GM18507 (cell line): Measurements from ENCODE around the gene RPL11.
A peak's percentile ranks its signal among the peaks of the same experiment; 100 is the strongest.
"Not testable (repeated sequence)": the region's sequence is repeated elsewhere in the genome, so short reads cannot be mapped to it uniquely, and the experiment has no call there.

Source experiments
- DNase-seq: peaks from one replicate; pipeline ENCODE4 v3.0.0; 2011; ENCODE audit warnings: low read depth; ENCODE audit not compliant: insufficient read length; ENCODE audit errors: extremely low spot score
- FAIRE-seq: peaks from 2 replicates; lab custom pipeline; 2011; peaks lifted over from hg19 to GRCh38; lab: Jason Lieb, UNC

Gene RPL11

DNA sequence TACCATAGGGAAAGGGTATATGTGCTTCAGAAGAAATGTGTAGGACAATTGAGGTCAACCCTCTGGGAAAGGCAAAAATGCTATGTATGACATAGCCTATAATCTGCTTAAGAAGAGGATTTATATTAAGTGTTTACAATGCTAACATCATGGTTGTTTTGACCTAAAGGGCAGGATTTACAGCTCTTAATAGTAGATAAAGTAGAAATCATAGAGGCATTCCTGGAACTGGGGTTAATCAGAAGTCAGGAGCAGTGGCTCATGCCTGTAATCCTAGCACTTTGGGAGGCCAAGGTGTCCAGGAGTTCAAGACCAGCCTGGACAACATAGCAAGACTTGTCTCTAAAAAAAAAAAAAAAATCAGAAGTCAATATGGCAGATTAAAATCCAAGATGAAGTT, 8.7 kb upstream of the RPL11 start:
- no peak for DNase-seq
- FAIRE-seq = no peak

DNA sequence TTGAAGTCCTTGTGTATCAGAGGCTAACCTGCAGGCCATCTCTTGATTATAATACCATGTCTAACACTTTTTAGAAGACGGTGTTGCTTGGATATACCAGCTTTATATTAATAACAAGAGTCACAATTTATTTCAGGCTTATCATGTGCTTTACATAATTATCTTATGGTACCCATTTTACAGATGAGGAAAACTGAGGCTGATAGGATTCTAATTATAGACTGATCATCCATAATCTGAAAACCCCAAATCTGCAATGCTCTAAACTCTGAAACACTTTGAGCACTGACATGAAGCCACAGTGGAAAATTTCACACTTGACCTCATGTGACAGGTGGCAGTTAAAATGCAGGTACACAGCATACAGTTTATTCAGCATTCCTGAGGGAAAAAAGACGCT, 7.2 kb upstream of the RPL11 start:
- no peak for DNase-seq
- FAIRE-seq = no peak

DNA sequence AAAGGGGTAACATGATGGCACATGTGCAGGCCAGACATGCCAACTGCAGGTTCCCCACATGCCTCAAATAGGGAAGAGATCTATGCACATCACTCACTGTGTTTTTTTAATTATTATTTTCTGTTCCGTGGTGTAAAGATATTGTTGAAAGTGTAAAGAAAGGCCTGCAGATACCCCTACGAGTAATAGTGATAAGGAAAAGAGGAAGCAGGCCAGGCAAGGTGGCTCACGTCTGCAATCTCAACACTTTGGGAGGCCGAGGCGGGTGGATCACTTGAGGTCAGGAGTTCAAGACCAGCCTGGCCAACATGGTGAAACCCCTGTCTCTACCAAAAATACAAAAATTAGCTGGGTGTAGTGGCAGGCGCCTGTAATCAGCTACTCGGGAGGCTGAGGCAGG, 6.4 kb upstream of the RPL11 start:
- FAIRE-seq, DNase-seq: not testable (repeated sequence)

DNA sequence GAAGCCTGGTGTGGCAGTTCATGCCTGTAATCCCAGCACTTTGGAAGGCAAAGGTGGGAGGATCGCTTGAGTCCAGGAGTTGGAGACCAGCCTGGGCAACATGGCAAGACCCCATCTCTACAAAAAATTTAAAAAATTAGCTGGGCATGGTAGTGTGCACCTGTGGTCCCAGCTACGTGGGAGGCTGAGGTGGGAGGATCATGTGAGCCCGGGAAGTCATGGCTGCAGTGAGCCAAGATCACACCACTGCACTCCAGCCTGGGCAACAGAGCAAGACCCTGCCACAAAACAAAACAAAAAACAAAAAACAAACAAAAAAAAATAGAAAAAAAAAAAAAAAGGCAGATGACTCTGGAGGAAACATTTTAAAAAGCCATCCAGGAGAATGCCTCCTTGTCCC, 3.9 kb upstream of the RPL11 start:
- DNase-seq, FAIRE-seq: not testable (repeated sequence)

DNA sequence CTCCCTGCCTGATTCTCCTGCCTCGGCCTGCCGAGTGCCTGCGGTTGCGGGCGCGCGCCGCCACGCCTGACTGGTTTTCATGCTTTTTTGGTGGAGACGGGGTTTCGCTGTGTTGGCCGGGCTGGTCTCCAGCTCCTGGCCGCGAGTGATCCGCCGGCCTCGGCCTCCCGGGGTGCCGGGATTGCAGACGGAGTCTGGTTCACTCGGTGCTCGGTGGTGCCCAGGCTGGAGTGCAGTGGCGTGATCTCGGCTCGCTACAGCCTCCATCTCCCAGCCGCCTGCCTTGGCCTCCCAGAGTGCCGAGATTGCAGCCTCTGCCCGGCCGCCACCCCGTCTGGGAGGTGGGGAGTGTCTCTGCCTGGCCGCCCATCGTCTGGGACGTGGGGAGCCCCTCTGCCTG, 3.3 kb upstream of the RPL11 start:
- FAIRE-seq, DNase-seq: not testable (repeated sequence)

DNA sequence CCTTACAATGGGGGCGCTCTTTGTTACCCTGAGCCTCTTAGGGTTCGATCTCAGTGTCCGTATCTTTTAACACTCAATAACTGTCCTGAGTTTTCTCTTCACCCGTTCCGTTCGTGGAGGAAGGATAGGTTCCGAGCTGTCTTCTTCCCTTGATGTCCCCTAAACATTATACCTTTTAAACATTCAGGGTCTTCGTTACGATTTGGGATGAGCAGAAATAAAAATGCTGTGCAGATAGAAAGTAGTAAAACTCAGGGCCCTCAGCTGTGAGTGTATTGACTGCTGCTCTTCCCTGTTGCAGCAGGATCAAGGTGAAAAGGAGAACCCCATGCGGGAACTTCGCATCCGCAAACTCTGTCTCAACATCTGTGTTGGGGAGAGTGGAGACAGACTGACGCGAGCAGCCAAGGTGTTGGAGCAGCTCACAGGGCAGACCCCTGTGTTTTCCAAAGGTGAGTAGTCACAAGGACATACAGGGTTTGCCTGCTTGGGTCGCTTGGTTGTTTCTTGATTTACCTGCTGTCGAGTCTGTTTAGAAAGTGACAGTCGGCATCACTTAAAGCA, 784 bp downstream of the RPL11 start:
- FAIRE-seq = no peak
- DNase-seq = no peak

DNA sequence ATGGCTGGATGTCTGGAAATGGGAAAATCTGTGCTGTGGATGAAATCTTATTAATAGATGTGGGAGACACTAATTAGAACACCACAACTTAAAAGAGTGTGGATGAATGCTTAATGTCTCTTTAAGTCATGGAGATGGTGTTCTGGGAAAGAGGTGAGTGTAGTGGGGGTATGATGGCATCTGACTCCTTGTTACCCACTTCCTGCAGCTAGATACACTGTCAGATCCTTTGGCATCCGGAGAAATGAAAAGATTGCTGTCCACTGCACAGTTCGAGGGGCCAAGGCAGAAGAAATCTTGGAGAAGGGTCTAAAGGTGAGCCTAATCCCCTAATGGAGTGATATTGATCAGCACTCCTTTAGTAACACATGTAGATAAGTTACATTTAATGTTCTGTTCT, 2.0 kb downstream of the RPL11 start:
- FAIRE-seq = no peak
- DNase-seq = no peak

DNA sequence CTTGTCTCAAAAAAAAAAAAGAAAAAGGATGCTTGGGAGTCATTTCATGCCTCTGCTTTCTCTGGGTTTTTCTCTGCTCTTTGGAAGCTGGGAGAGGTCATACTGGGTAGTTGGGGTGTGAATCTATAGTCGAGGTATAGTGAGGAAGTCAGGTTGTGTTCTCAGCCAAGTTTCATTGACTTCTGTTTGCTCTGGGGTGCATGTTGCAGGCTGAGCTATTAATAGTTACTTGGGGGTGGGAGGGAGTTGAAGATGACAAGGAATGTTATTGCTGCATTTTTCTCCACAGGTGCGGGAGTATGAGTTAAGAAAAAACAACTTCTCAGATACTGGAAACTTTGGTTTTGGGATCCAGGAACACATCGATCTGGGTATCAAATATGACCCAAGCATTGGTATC, 2.8 kb downstream of the RPL11 start:
- DNase-seq (no peak), FAIRE-seq (no peak)

DNA sequence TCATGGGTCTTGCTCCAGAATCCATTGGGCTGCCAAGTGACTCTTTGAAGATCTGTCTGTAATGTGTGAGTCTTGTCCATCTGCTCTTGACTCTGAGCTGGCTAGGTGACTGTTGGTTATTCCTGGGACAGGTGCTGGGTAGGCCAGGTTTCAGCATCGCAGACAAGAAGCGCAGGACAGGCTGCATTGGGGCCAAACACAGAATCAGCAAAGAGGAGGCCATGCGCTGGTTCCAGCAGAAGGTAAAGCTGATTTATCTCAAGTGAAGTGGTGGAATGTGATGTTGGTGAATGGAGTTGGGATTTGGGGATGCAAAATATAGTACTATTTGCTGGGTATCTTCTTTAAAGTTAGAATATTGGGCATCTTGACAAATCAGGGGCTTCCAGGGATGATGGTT, 4.1 kb downstream of the RPL11 start:
- no peak for DNase-seq
- no peak for FAIRE-seq

DNA sequence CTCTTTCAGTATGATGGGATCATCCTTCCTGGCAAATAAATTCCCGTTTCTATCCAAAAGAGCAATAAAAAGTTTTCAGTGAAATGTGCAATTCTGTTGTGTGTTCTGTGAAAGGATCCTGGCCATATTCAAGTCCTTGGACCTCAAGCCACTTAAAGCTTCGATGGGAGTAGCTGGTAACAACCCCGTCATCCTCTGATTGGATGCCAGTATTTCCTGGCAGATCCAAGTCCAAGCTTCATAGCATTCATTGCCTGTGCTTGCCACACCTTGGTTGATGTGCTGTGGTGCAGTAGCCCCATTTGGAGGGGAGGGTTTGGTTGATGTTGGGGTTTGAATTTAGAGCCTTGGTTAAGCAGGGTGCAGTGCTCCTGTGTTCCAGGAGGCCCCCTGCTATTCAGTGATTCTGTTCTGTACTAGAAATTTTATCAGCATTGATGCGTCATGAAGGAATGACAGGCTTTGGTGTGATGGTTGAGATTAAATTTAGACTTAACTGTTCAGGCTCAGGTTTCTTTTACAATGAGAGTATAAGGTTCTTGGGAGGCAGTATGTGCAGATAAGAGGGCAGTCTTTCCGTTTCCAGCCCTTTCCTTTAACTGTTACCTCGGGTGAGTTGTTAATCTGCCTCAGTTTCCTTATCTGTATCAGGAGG, 4.9 kb downstream of the RPL11 start:
- FAIRE-seq = no peak

DNA sequence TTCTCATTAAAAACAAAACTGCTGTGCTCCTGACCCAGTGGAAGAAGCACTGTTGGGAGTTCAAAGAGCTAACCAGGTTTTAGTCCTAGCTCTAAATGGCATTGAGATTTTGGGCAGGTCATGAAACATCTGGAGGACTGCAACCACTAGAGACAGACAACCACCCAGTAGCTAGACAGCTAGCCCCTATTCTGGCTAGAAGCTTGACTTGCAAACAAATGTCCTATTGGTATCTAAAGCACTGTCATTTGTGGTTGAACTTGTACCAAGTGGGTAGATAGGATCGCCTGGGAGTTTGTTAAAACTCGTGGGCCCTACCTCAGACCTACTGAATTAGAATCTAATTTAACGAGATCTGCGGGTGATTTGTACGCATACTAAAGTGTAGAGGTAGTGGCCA, 6.9 kb downstream of the RPL11 start:
- FAIRE-seq = no peak
- no peak for DNase-seq

More for the DNA sequence above, 4.9 kb downstream of the RPL11 start:
- DNase-seq = no peak

DNA sequence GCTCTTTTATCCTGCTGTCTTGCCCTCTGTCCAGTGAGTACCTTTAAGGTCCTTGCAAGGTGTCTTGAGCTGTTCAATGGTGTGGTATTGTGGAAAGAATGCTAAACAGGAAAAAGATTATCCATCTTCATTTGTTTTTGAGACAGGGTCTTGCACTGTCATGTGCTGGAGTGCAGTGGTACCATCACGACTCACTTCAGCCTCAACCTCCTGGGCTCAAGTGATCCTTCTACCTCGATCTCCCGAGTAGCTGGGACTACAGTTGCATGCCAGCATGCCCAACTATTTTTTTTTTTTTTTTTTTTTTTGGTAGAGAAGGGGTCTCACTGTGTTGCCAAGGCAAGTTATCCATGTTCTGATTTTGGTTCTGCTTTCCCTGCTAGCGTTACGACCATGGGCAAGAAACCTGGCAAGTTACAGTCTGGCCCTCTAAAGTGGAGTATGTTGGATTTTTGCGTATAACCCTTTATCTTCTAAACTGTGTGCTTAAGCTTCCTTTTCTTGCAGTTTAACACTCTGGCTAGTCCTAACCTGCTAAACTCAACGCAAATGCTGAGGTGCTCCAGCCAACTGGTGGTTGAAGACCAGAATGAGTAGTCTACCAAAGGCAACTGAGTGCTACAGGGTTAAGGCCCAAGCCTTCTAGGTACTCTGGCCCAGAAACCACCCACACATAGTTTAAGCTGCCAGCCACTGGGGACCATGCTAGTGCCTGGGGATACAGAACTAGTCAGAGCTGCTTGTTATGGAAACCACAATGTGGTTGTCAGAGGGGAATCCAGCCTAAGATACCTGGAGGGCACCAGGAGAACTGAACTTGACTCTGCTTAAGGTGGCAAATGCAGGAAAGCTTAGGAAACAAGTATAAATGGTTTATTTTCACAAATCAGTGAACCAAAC, 7.9 kb downstream of the RPL11 start:
- DNase-seq (no peak), FAIRE-seq (no peak)

DNA sequence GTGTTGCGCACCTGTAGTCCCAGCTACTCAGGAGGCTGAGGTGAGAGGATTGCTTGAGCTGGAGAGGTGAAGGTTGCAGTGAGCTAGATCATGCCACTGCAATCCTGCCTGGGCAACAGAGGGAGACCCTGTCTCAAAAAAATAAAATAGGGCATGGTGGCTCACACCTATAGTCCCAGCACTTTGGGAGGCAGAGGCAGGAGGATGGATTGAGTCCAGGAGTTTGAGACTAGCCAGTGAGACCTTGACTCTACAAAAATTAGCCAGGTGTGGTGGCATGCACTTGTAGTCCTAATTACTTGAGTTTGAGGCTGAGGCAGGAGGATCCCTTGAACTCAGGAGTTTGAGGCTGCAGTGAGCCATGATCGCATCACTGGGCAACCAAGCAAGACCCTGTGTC, 9.7 kb downstream of the RPL11 start:
- FAIRE-seq = no peak
- no peak for DNase-seq

DNA sequence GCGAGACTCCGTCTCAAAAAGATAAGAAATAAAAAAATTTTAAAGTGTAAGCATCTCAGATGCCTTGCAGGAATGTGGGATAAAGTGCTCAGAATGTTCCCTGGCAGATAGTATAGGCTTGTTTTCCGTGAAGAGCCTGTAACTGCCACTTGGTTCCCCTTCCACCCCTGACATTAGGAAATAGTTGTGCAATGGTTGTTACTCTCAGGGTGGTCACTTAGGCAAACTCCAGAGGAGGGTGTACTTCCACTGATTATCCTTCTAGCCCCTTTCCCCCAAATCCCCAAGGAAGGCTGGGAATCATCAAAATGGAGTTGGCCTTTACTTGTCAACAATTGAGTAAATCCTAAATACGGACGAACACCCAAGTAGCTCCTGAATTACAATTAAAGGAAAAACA, 10.4 kb downstream of the RPL11 start:
- no peak for FAIRE-seq
- no peak for DNase-seq

DNA sequence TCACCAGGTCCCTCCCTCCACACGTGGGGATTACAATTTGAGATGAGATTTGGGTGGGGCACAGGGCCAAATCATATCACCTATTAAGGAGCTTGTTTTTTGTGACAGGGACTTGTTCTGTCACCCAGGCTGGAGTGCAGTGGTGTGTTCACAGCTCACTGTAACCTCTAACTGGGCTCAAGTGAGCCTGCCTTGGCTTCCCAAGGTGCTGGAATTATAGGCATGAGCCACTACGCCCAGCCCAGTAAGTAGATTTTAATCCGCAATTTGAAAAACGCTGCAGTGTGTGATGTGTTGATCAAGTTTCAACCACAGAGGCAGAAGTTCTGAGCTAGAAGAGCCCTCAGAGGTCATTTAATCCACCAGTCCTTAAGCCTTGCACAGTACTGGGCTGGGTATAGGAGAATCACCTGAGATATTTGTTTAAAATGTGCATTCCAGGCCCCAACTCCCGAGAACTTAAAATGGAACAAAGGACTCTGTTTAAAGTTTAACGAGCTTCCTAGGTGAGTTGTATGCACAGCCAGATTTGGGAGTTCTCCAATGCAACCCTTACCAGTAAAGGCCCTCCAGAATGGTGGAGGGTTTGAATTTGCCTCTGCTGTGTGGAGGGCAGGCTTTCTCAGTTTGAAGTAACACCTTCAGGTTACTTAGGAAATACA, 13.4 kb downstream of the RPL11 start:
- no peak for DNase-seq
- no peak for FAIRE-seq

DNA sequence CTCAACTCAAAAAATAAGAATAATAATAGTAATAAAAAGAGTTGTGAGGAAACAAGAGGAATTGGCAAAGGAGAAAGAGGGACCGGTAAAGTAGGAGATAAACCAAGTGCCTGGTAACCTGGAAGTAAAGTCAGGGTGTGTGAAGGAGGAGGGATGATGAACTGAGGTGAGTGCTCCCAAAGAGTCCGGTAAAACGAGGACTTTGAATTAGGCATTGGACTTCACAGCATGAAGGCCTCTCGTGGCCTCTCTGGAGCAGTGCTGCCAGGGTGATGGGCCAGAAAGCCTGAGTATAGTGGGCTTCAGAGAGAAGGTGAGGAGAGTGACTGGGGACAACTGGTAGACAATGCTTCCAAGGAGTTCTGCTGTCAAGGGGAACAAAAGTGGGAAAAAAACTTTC, 17.6 kb downstream of the RPL11 start:
- FAIRE-seq (no peak), DNase-seq (no peak)

DNA sequence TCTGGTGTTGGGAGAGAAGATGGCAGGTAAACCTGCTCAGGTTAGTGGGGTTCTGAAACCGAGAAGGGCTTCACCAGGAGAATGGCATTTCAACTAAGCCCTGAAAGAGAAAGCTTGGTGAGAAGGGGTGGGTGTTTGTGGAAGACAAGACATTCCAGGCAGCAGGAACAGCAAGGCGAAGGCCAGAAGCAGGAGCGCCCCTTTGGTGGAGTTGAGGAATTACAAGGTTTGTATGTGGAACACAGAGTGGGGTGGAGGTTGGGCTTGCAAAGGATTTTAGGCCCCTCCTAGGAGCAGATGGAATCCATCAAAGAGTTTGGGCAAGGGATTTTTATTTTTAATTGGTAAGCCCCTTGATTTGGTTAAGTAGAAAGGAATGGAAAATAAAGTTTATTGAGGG, 26.9 kb downstream of the RPL11 start:
- FAIRE-seq = peak; percentile 52

DNA sequence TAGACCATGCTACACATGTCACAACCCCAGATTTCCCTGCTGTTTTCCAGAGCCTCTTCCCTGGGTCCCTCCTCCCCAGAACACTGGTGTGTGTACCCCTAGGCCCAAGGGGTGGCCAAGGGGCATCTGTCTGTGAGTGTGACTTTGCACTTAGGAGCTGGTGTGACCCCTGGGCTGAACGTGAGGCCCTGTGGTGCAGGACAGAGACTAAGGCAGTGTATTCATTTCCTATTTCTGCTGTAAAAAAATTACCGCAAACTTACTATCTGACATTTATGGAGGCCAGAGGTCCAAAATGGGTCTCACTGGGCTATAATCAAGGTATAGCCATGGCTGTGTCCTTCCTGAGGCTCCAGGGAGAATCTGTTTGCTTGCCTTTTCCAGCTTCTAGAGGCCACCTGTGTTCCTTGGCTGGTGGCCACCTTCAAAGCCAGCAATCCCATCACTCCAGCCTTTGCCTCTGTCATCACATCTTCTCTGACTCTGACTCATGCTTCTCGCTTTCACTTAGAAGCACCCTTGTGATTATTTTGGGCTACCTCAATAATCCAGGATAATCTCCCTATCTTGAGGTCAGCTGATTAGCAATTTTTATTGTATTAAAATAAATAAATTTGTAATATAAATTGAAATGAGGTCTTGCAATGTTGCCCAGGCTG, 27.7 kb downstream of the RPL11 start:
- no peak for FAIRE-seq

More for the DNA sequence above, 26.9 kb downstream of the RPL11 start:
- DNase-seq = no peak

DNA sequence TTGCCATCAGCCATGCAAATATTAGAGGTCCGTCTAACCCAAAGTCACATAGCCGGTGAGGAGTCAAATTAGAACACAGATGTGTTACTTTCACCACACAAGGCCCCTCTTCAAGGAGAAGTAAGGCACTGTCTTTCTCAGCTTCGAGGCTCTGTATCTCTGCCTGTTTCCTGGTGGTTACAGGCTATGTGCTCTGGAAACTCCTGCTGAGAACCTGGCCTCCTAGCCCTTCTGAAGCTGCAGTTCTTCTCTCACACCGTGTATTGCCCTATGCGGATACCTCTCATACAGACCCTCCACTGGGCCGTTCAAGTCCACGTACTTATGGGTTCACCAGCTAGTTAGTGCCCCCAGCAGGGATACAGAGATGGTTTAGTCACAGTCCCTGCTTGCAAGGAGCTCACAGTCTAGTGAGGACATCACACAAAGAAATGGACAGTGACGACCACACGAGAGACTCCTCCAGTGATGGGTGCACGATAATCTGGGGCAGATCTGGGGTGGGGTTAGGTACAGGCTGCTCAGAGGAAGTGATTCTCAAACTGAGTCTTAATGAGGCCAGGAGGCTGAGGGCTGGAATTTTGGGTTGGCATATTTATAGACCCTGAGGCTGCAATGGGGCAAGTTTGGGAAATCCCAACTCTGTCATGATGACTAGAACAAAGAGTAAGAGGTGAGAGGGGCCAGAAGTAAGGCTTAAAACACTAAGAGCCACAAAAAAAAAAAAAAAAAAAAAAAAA, 28.8 kb downstream of the RPL11 start:
- FAIRE-seq (peak; percentile 96), DNase-seq (no peak)

More for the DNA sequence above, 27.7 kb downstream of the RPL11 start:
- DNase-seq = no peak
